Mesendoderm (in vitro differentiated cells): ENCODE results near the gene SLC2A4.

Experiments
- DNase-seq: peaks from one replicate; pipeline ENCODE4 v3.0.0; 2013
- H2AK5ac ChIP-seq: 2 replicates; pipeline ENCODE4 v1.6.1; 2013; ENCODE audit warnings: low read length, inconsistent platforms
- H2BK120ac ChIP-seq: 2 replicates; pipeline ENCODE4 v1.6.1; 2013; ENCODE audit warnings: low read depth, mild to moderate bottlenecking, low read length, moderate library complexity, mixed read lengths
- H2BK15ac ChIP-seq: replicated peaks from 2 replicates; pipeline ENCODE4 v1.6.1; 2013; ENCODE audit warnings: low read depth, mild to moderate bottlenecking, moderate library complexity
- H2BK5ac ChIP-seq: 2 replicates; pipeline ENCODE4 v1.6.1; 2013; ENCODE audit warnings: low read length, inconsistent platforms
- H3K18ac ChIP-seq: 2 replicates; pipeline ENCODE4 v1.6.1; 2013; ENCODE audit warnings: mild to moderate bottlenecking, low read length, mixed read lengths
- H3K23ac ChIP-seq: one replicate; pipeline ENCODE4 v1.6.1; 2013; ENCODE audit warnings: low read length
- H3K27ac ChIP-seq: 2 replicates; pipeline ENCODE4 v1.5.1; 2013; ENCODE audit warnings: low read depth, mild to moderate bottlenecking, inconsistent platforms, low read length, moderate library complexity
- H3K27me3 ChIP-seq: 2 replicates; pipeline ENCODE4 v1.6.1; 2013; ENCODE audit warnings: low read length, control low read depth, mild to moderate bottlenecking, inconsistent platforms; ENCODE audit not compliant: insufficient read depth, poor library complexity
- H3K36me3 ChIP-seq: 2 replicates; pipeline ENCODE4 v1.6.1; 2013; ENCODE audit warnings: low read length, inconsistent platforms; ENCODE audit not compliant: control insufficient read depth, insufficient read depth
- H3K4ac ChIP-seq: one replicate; pipeline ENCODE4 v1.6.1; 2013; ENCODE audit warnings: low read depth, mild to moderate bottlenecking, low read length, moderate library complexity
- H3K4me1 ChIP-seq: 2 replicates; pipeline ENCODE4 v1.6.1; 2013; ENCODE audit warnings: low read depth, low read length, inconsistent platforms; ENCODE audit not compliant: control insufficient read depth
- H3K4me2 ChIP-seq: 2 replicates; pipeline ENCODE4 v1.6.1; 2013; ENCODE audit warnings: low read length
- H3K4me3 ChIP-seq: 2 replicates; pipeline ENCODE4 v1.5.1; 2013; ENCODE audit warnings: mild to moderate bottlenecking, low read length
- H3K56ac ChIP-seq: one replicate; pipeline ENCODE4 v1.6.1; 2013; ENCODE audit warnings: low read length
- H3K79me1 ChIP-seq: 2 replicates; pipeline ENCODE4 v1.6.1; 2013; ENCODE audit warnings: low read length, inconsistent platforms
- H3K79me2 ChIP-seq: 2 replicates; pipeline ENCODE4 v1.6.1; 2013; ENCODE audit warnings: mild to moderate bottlenecking, low read length; ENCODE audit not compliant: control insufficient read depth, insufficient read depth
- H3K9ac ChIP-seq: 2 replicates; pipeline ENCODE4 v1.6.1; 2013; ENCODE audit warnings: low read length, inconsistent platforms
- H4K5ac ChIP-seq: one replicate; pipeline ENCODE4 v1.6.1; 2013; ENCODE audit warnings: low read length
- H4K8ac ChIP-seq: one replicate; pipeline ENCODE4 v1.6.1; 2013; ENCODE audit warnings: low read depth, mild to moderate bottlenecking, control low read depth, low read length, moderate library complexity
- WGBS: extraction: QIAGEN DNeasy Blood & Tissue Kit; methylation state at CpG from one replicate; pipeline ENCODE4 v1.1.7; 2013; ENCODE audit warnings: low lambda C conversion rate, missing lambda C conversion rate; ENCODE audit not compliant: insufficient coverage; ENCODE audit errors: extremely low coverage; 5-methylcytosine and 5-hydroxymethylcytosine counted together

SLC2A4 gene

DNA sequence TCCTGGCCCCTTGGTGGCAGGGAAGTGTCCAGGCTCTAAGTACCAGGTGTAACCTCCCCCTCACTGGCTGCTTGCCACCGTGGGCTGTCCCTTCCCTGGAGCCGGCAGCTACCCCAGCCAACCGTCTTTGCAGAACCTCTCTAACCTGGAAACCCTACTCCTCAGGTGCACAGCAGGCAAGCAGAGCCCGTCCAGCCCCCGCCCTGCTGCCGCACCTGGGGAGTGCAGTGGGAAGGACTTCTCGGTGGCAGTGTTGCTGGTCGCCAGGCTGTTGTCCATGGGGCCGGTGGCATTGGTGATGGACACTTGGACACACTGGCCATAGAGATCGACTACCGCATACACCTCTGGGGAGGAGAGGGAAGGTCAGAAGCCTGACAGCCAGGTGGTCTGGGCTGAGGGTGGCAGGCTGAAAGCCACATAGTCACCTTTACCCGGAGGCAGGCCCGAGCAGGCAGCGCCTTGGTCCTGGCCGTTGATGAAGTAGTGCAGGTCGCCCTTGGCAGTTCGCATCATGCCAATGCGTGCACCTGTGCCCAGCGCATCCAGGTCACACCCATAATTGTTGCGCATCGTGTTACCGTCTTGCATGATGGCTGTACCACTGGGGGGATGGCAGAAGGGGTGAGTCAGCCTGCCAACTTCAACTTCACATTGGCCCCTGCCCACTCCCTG lies 41.1 kb downstream of the SLC2A4 start:
- no CpG with 5 or more reads among the region's 22 CpGs for WGBS
- H3K4me2 ChIP-seq: no peak overlapping the region

GRCh38 chr17:7323731-7324437 lies 42.4 kb downstream of the SLC2A4 start:
- H3K4me2 ChIP-seq: no peak overlapping the region
- peaks cover 16% of the 10 kb centered on the region for H3K36me3 ChIP-seq
- H3K27me3 ChIP-seq: no peaks in the 10 kb centered on the region
- no peak overlapping the region for H2BK5ac ChIP-seq
- peak; percentile 68 for DNase-seq
- no CpG with 5 or more reads among the region's 39 CpGs for WGBS
- no peak overlapping the region for H3K9ac ChIP-seq
- H3K79me1 ChIP-seq: peaks cover 11% of the 10 kb centered on the region
- H3K23ac ChIP-seq: no peak overlapping the region
- H3K79me2 ChIP-seq: peaks cover 13% of the 10 kb centered on the region
- no peak overlapping the region for H4K8ac ChIP-seq
- no peak overlapping the region for H2BK15ac ChIP-seq
- H3K56ac ChIP-seq: no peak overlapping the region
- H3K18ac ChIP-seq: no peak overlapping the region
- H4K5ac ChIP-seq: no peak overlapping the region
- H3K4me3 ChIP-seq: no peak overlapping the region
- no peak overlapping the region for H3K4ac ChIP-seq
- no peaks in the 10 kb centered on the region for H3K4me1 ChIP-seq
- no peak overlapping the region for H3K27ac ChIP-seq
- no peak overlapping the region for H2AK5ac ChIP-seq
- H2BK120ac ChIP-seq: no peak overlapping the region

More for the DNA sequence above, 41.1 kb downstream of the SLC2A4 start:
- Histone ChIP-seq H3K79me1 (peaks cover 2% of the 10 kb centered on the region), H2BK120ac (no peak overlapping the region), H3K4ac (no peak overlapping the region), H3K23ac (no peak overlapping the region), H3K36me3 (peaks cover 16% of the 10 kb centered on the region), H3K4me1 (no peaks in the 10 kb centered on the region), H4K5ac (no peak overlapping the region), H2BK15ac (no peak overlapping the region), H3K56ac (no peak overlapping the region), H3K27ac (no peak overlapping the region), H3K9ac (no peak overlapping the region), H3K27me3 (no peaks in the 10 kb centered on the region), H3K4me3 (no peak overlapping the region), H2BK5ac (no peak overlapping the region), H2AK5ac (no peak overlapping the region), H3K79me2 (peaks cover 2% of the 10 kb centered on the region), H4K8ac (no peak overlapping the region), H3K18ac (no peak overlapping the region)
- no peak for DNase-seq

DNA sequence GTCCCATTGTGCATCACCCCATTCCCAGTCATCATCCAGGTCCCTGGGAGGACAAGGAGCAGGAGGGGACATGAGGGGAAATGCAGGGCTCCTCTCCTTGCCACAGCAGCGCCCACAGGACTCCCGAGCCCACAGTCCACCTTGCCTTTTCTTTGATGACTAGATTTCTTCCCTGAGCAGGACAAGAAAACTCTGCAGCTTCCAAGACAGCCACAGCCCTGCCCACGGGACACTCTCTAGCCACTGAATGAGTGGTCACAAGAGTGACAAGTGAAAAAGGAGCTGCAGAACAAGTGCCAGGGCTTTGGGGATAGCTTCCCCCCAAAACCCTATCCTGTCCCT lies 42.9 kb downstream of the SLC2A4 start:
- Histone ChIP-seq H3K36me3 (peaks cover 16% of the 10 kb centered on the region), H3K4ac (no peak overlapping the region), H4K8ac (no peak overlapping the region), H3K79me2 (peaks cover 13% of the 10 kb centered on the region), H3K27me3 (no peaks in the 10 kb centered on the region), H3K4me3 (no peak overlapping the region), H3K9ac (no peak overlapping the region), H3K56ac (no peak overlapping the region), H2BK15ac (no peak overlapping the region), H4K5ac (no peak overlapping the region), H3K18ac (no peak overlapping the region), H3K4me1 (no peaks in the 10 kb centered on the region), H3K23ac (no peak overlapping the region), H2BK5ac (no peak overlapping the region), H3K27ac (no peak overlapping the region), H2AK5ac (no peak overlapping the region), H3K4me2 (no peak overlapping the region), H2BK120ac (no peak overlapping the region), H3K79me1 (peaks cover 11% of the 10 kb centered on the region)
- no peak for DNase-seq
- WGBS: no CpG with 5 or more reads among the region's 3 CpGs

DNA sequence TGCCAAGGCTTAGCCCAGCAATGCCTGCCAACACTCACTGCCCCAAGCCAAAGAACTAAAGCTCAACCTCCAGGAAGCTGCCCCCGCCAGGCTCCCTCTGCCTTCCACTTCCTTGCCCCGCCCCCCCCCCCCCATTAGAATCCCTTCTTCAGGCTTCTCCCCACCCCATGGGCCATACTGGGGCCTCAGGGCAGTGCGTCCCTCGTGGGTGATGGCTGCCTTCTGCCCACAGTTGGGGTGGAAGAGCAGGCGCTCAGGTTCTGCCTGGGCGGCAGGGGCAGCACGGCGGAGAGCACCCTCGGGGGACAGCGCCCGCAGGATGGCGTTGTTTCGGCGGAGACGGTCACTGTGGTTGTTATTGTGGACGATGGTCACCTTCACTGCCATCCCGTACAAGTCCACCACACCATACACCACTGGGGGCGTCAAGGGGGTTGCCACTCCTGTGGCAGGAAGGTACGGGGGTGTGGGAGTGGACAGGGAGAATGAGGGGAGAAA lies 43.6 kb downstream of the SLC2A4 start:
- H4K5ac ChIP-seq: no peak overlapping the region
- H3K27me3 ChIP-seq: no peaks in the 10 kb centered on the region
- WGBS: no CpG with 5 or more reads among the region's 19 CpGs
- peaks cover 16% of the 10 kb centered on the region for H3K36me3 ChIP-seq
- no peak overlapping the region for H3K27ac ChIP-seq
- no peak overlapping the region for H3K18ac ChIP-seq
- no peak overlapping the region for H3K4me2 ChIP-seq
- H2BK120ac ChIP-seq: no peak overlapping the region
- H3K23ac ChIP-seq: no peak overlapping the region
- H2BK15ac ChIP-seq: no peak overlapping the region
- H3K79me2 ChIP-seq: peaks cover 13% of the 10 kb centered on the region
- peaks cover 11% of the 10 kb centered on the region for H3K79me1 ChIP-seq
- no peak for DNase-seq
- no peaks in the 10 kb centered on the region for H3K4me1 ChIP-seq
- no peak overlapping the region for H3K9ac ChIP-seq
- no peak overlapping the region for H4K8ac ChIP-seq
- H2AK5ac ChIP-seq: no peak overlapping the region
- H3K56ac ChIP-seq: no peak overlapping the region
- H3K4ac ChIP-seq: no peak overlapping the region
- no peak overlapping the region for H3K4me3 ChIP-seq
- H2BK5ac ChIP-seq: no peak overlapping the region

- Histone ChIP-seq H2BK120ac (no peak overlapping the region), H3K4me3 (no peak overlapping the region), H3K4me1 (no peaks in the 10 kb centered on the region), H2BK5ac (no peak overlapping the region), H3K79me1 (peaks cover 11% of the 10 kb centered on the region), H3K79me2 (peaks cover 13% of the 10 kb centered on the region), H2AK5ac (no peak overlapping the region), H4K5ac (no peak overlapping the region), H3K56ac (no peak overlapping the region), H3K4me2 (no peak overlapping the region), H3K36me3 (peaks cover 16% of the 10 kb centered on the region), H2BK15ac (no peak overlapping the region), H3K23ac (no peak overlapping the region), H3K18ac (no peak overlapping the region), H4K8ac (no peak overlapping the region), H3K9ac (no peak overlapping the region), H3K4ac (no peak overlapping the region), H3K27me3 (no peaks in the 10 kb centered on the region), H3K27ac (no peak overlapping the region)
- no peak for DNase-seq
- WGBS: no CpG with 5 or more reads among the region's 11 CpGs
Measured at GRCh38 chr17:7326186-7326585, 44.7 kb downstream of the SLC2A4 start.
